ENCODE results near the gene ANKRD12.
A peak's percentile ranks its signal among the peaks of the same experiment; 100 is the strongest.

ANKRD12 gene

DNA sequence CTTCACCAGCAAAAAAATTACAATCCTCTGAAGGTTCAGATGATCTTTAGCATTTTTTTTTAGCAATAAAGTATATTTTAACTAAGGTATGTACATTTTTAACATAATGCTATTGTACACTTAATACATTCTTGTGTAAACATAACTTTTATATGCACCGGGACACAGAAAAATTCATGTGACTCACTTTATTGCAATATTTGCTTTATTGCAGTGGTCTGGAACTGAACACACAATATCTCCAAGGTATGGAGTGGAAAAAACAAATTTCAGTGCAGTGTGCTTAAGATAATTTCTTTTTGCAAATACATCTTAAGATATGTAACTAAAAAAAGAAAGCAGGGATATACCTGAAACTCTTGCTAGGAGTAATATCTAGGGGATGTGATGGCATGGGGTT, 192.9 kb downstream of the ANKRD12 start:
- Histone ChIP-seq H3K27ac (ENCODE audit: low read depth in 2 of 2, low read length in 2 of 2) (no peak overlapping the region), H3K36me3 (ENCODE audit: control insufficient read depth in 2 of 2, insufficient read depth in 2 of 2, low read length in 2 of 2) (no peaks in the 10 kb centered on the region), H3K4me3 (ENCODE audit: low read length in 2 of 2) (no peak overlapping the region), H3K27me3 (ENCODE audit: control insufficient read depth in 2 of 2, insufficient read depth in 2 of 2, low read length in 2 of 2) (no peaks in the 10 kb centered on the region), H3K9ac (ENCODE audit: low read depth in 1 of 2, low read length in 2 of 2) (no peak overlapping the region), H3K9me3 (ENCODE audit: control insufficient read depth in 2 of 2, low read length in 2 of 2) (no peaks in the 10 kb centered on the region), H3K4me1 (ENCODE audit: control insufficient read depth in 2 of 2, insufficient read depth in 2 of 2, low read length in 2 of 2) (no peaks in the 10 kb centered on the region)

- no peak overlapping the region for H3K27ac ChIP-seq (ENCODE audit: low read depth in 2 of 2, low read length in 2 of 2)
- no peak overlapping the region for H3K9ac ChIP-seq (ENCODE audit: low read depth in 1 of 2, low read length in 2 of 2)
- no peaks in the 10 kb centered on the region for H3K9me3 ChIP-seq (ENCODE audit: control insufficient read depth in 2 of 2, low read length in 2 of 2)
- peaks cover 2 to 4% of the 10 kb centered on the region in 2 donors for H3K4me1 ChIP-seq (ENCODE audit: control insufficient read depth in 2 of 2, insufficient read depth in 2 of 2, low read length in 2 of 2)
- no peaks in the 10 kb centered on the region for H3K27me3 ChIP-seq (ENCODE audit: control insufficient read depth in 2 of 2, insufficient read depth in 2 of 2, low read length in 2 of 2)
- H3K4me3 ChIP-seq (ENCODE audit: low read length in 2 of 2) = no peak overlapping the region
- no peaks in the 10 kb centered on the region for H3K36me3 ChIP-seq (ENCODE audit: control insufficient read depth in 2 of 2, insufficient read depth in 2 of 2, low read length in 2 of 2)
These were observed 193.8 kb downstream of the ANKRD12 start for GRCh38 chr18:9330419-9330818.

DNA sequence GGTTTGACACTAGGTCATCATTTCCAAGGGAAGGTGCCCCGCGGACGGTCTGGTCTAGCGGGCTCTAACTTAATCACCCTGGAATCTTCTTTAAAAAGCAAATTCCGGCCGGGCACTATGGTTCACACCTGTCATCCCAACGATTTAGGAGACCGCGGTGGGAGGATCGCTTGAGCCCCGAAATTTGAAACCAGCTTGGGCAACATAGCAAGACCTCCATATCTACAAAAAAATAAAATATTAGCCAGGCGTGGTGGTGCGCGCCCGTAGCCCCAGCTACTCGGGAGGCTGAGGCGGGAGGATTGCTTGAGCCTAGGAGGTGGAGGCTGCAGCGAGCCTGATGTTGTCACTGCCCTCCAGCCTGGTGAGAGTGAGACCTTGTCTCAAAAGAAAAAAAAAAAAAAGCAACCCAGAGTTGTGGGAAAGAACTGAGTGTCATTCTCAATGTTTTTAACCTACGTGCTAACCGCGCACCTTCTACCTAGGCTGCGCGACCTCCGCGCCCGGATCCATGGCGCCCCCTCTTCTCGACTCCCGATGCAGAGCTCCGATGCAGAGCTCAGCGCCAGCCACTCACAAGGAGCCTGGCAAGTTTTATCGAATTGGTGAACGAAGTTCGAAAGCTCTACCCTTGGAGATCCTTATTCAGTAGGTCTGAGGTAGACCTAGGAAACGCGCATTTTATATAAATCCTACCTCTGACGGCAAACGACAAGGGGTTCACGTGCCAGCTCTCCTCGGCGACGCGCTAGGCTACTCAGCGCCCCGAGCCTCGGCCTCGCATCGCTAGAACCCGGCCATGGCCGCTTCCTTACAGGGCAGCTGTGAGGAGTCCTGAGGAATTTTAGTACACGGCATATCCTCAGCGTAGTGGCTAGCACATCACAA, 197.1 kb downstream of the ANKRD12 start:
- Histone ChIP-seq H3K4me1 (ENCODE audit: control insufficient read depth in 2 of 2, insufficient read depth in 2 of 2, low read length in 2 of 2) (peaks cover 2 to 7% of the 10 kb centered on the region in 2 donors), H3K36me3 (ENCODE audit: control insufficient read depth in 2 of 2, insufficient read depth in 2 of 2, low read length in 2 of 2) (no peaks in the 10 kb centered on the region), H3K27me3 (ENCODE audit: control insufficient read depth in 2 of 2, insufficient read depth in 2 of 2, low read length in 2 of 2) (no peaks in the 10 kb centered on the region), H3K9ac (ENCODE audit: low read depth in 1 of 2, low read length in 2 of 2) (peak overlapping the region; percentile 58 to 78), H3K27ac (ENCODE audit: low read depth in 2 of 2, low read length in 2 of 2) (peak overlapping the region; percentile 65 to 80), H3K9me3 (ENCODE audit: control insufficient read depth in 2 of 2, low read length in 2 of 2) (no peaks in the 10 kb centered on the region), H3K4me3 (ENCODE audit: low read length in 2 of 2) (peak overlapping the region; percentile 79 to 89)

- H3K9ac ChIP-seq (ENCODE audit: low read depth in 1 of 2, low read length in 2 of 2) = peak within 1 kb of the TSS; percentile 78 to 80
- H3K9me3 ChIP-seq (ENCODE audit: control insufficient read depth in 2 of 2, low read length in 2 of 2) = no peaks in the 10 kb centered on the region
- H3K27me3 ChIP-seq (ENCODE audit: control insufficient read depth in 2 of 2, insufficient read depth in 2 of 2, low read length in 2 of 2) = no peaks in the 10 kb centered on the region
- peaks cover 2 to 7% of the 10 kb centered on the region in 2 donors for H3K4me1 ChIP-seq (ENCODE audit: control insufficient read depth in 2 of 2, insufficient read depth in 2 of 2, low read length in 2 of 2)
- H3K4me3 ChIP-seq (ENCODE audit: low read length in 2 of 2) = peak within 1 kb of the TSS; percentile 79 to 89
- peak within 1 kb of the TSS; percentile 77 to 80 for H3K27ac ChIP-seq (ENCODE audit: low read depth in 2 of 2, low read length in 2 of 2)
- no peaks in the 10 kb centered on the region for H3K36me3 ChIP-seq (ENCODE audit: control insufficient read depth in 2 of 2, insufficient read depth in 2 of 2, low read length in 2 of 2)
These were observed 197.9 kb downstream of the ANKRD12 start, which contains the start of gene TWSG1 for GRCh38 chr18:9334329-9334972. Gene TWSG1 (plus strand): TSS chr18:9334773. CDS start chr18:9337230, 2,457 bp downstream.

- Histone ChIP-seq H3K27ac (ENCODE audit: low read depth in 2 of 2, low read length in 2 of 2) (peak overlapping the region; percentile 72 to 77), H3K4me1 (ENCODE audit: control insufficient read depth in 2 of 2, insufficient read depth in 2 of 2, low read length in 2 of 2) (peaks cover 2 to 7% of the 10 kb centered on the region in 2 donors), H3K9me3 (ENCODE audit: control insufficient read depth in 2 of 2, low read length in 2 of 2) (no peaks in the 10 kb centered on the region), H3K9ac (ENCODE audit: low read depth in 1 of 2, low read length in 2 of 2) (peak overlapping the region; percentile 58 to 80), H3K4me3 (ENCODE audit: low read length in 2 of 2) (peak overlapping the region; percentile 70 to 76), H3K27me3 (ENCODE audit: control insufficient read depth in 2 of 2, insufficient read depth in 2 of 2, low read length in 2 of 2) (no peaks in the 10 kb centered on the region), H3K36me3 (ENCODE audit: control insufficient read depth in 2 of 2, insufficient read depth in 2 of 2, low read length in 2 of 2) (no peaks in the 10 kb centered on the region)
These were observed 198.6 kb downstream of the ANKRD12 start for GRCh38 chr18:9334973-9335696.

All from mucosa of rectum (tissue), 2 donors.